Upper lobe of left lung (tissue), 4 donors: ENCODE data around the gene PCSK5.

Experiments
- CTCF ChIP-seq, 6 experiments: fragments of 450-650 bp in 4 of 6; fragments of 200-600 bp in 2 of 6; sonication (generic) in 2 of 6; IDR thresholded peaks; one replicate each; pipeline ENCODE4 v1.5.1; 2016 to 2019; ENCODE audit warnings: antibody characterized with exemption in 6 of 6
- POLR2A ChIP-seq, 4 donors: fragments of 450-650 bp; IDR thresholded peaks; one replicate each; pipeline ENCODE4 v1.5.1; 2016 to 2017; ENCODE audit warnings: antibody characterized with exemption in 4 of 4, mild to moderate bottlenecking in 2 of 4
- POLR2AphosphoS5 ChIP-seq, 2 donors: sonication (generic); formaldehyde crosslinking; IDR thresholded peaks; one replicate each; pipeline ENCODE4 v1.5.1; 2017; ENCODE audit warnings: antibody characterized with exemption in 2 of 2

GRCh38 chr9:75889577-75889976, 896 bp upstream of the PCSK5 start:
- TF ChIP-seq POLR2A (IDR thresholded peaks at IDR 0.05) = no peak
- TF ChIP-seq CTCF (IDR thresholded peaks at IDR 0.05) = no peak
- TF ChIP-seq POLR2AphosphoS5 (IDR thresholded peaks at IDR 0.05) = no peak
